Keratinocyte (primary cell): Measurements from ENCODE around the gene PPP2R5E. TPM values are rescaled to one million over a fixed set of nuclear protein-coding genes. Genes with fewer than 3 reads are reported as not detected.

ENCODE experiments used
- DNase-seq: peaks from one replicate; pipeline ENCODE4 v3.0.0-alpha.2; 2011; ENCODE audit warnings: low read depth, missing footprints, low spot score
- FAIRE-seq: peaks from 2 replicates; lab custom pipeline; 2011; peaks lifted over from hg19 to GRCh38; lab: Jason Lieb, UNC
- H2AFZ ChIP-seq: 2 replicates; pipeline ENCODE4 v1.6.0; 2012; ENCODE audit warnings: low read length, control low read depth, inconsistent platforms; ENCODE audit not compliant: control insufficient read depth
- H3K27ac ChIP-seq: 2 replicates; pipeline ENCODE4 v1.5.1; 2011; ENCODE audit warnings: low read length; ENCODE audit not compliant: control insufficient read depth, insufficient read depth
- H3K27me3 ChIP-seq: 3 replicates; pipeline ENCODE4 v1.6.0; 2011; ENCODE audit warnings: low read length; ENCODE audit not compliant: control insufficient read depth, insufficient read depth; ENCODE audit errors: extremely low read depth
- H3K36me3 ChIP-seq, 2 experiments: 2 replicates in 1 of 2; 3 replicates in 1 of 2; pipeline ENCODE4 v1.5.1; 2011; ENCODE audit warnings: low read length in 2 of 2, mild to moderate bottlenecking in 1 of 2; ENCODE audit not compliant: control insufficient read depth in 2 of 2, insufficient read depth in 2 of 2; ENCODE audit errors: extremely low read depth in 1 of 2
- H3K4me1 ChIP-seq: 3 replicates; pipeline ENCODE4 v1.5.1; 2011; ENCODE audit warnings: low read length; ENCODE audit not compliant: control insufficient read depth, insufficient read depth; ENCODE audit errors: extremely low read depth
- H3K4me2 ChIP-seq: 3 replicates; pipeline ENCODE4 v1.6.0; 2011; ENCODE audit warnings: low read depth, low read length; ENCODE audit not compliant: control insufficient read depth, insufficient read depth; ENCODE audit errors: extremely low read depth
- H3K4me3 ChIP-seq, 3 experiments: fragments of 200-600 bp in 1 of 3; sonication (generic) in 1 of 3; 2 replicates in 2 of 3; 3 replicates in 1 of 3; pipeline ENCODE4 v1.5.1; 2011 to 2016; ENCODE audit warnings: low read length in 3 of 3, mild to moderate bottlenecking in 3 of 3, control low read depth in 2 of 3, inconsistent platforms in 1 of 3, low read depth in 1 of 3, mixed read lengths in 1 of 3, mixed run types in 1 of 3, moderate library complexity in 1 of 3; ENCODE audit not compliant: control insufficient read depth in 2 of 3, insufficient read depth in 2 of 3; ENCODE audit errors: extremely low read depth in 1 of 3
- H3K79me2 ChIP-seq: 2 replicates; pipeline ENCODE4 v1.6.0; 2012; ENCODE audit warnings: low read length; ENCODE audit not compliant: control insufficient read depth, insufficient read depth
- H3K9ac ChIP-seq: 3 replicates; pipeline ENCODE4 v1.6.0; 2011; ENCODE audit warnings: low read length; ENCODE audit not compliant: control insufficient read depth, insufficient read depth; ENCODE audit errors: extremely low read depth
- H3K9me1 ChIP-seq: 3 replicates; pipeline ENCODE4 v1.6.0; 2011; ENCODE audit warnings: low read length; ENCODE audit not compliant: control insufficient read depth, insufficient read depth; ENCODE audit errors: extremely low read depth
- H3K9me3 ChIP-seq: 2 replicates; pipeline ENCODE4 v1.5.1; 2012; ENCODE audit warnings: low read depth, low read length; ENCODE audit not compliant: control insufficient read depth
- H4K20me1 ChIP-seq: 3 replicates; pipeline ENCODE4 v1.6.0; 2011; ENCODE audit warnings: low read length; ENCODE audit not compliant: control insufficient read depth, insufficient read depth; ENCODE audit errors: extremely low read depth
- CTCF ChIP-seq, 3 experiments: IDR thresholded peaks in 1 of 3; conservative IDR thresholded peaks in 1 of 3; optimal IDR thresholded peaks in 1 of 3; 2 replicates in 2 of 3; 3 replicates in 1 of 3; pipeline versions ENCODE3 to v1.5.1; 2011; ENCODE audit warnings: low read length in 3 of 3, mild to moderate bottlenecking in 3 of 3, moderate library complexity in 2 of 3, control low read depth in 1 of 3, inconsistent platforms in 1 of 3; ENCODE audit not compliant: insufficient read depth in 2 of 3; ENCODE audit errors: extremely low read depth in 1 of 3
- EZH2 ChIP-seq: IDR thresholded peaks from one replicate; pipeline ENCODE4 v1.6.1; 2012; ENCODE audit warnings: inconsistent platforms, mild to moderate bottlenecking, low read length, moderate library complexity
- dilution Hi-C: fragments of 300-500 bp; cut with MboI; formaldehyde crosslinking; loops from one replicate; pipeline ENCODE4 v1.7.0; 2020; ENCODE audit warnings: low sequenced_read_pairs; ENCODE audit not compliant: extremely low pct_ligation_motif_present
- polyA plus RNA-seq, 5 experiments: library from polyadenylated mRNA; depleted of rRNA in 3 of 5; stranded (reverse) in 3 of 5; stranded (forward) in 1 of 5; unstranded in 1 of 5; fragments of >200 nt; gene quantifications; 1 replicate in 1 of 5; 2 replicates in 3 of 5; 3 replicates in 1 of 5; pipeline versions ENCODE4 v1.2.1 to v1.2.3, GENCODE V29; 2011 to 2012; ENCODE audit warnings: missing spikeins in 2 of 5, low read depth in 1 of 5, low replicate concordance in 1 of 5

The PPP2R5E gene
- polyA plus RNA-seq, 1 donor (not counting 4 experiments of a cell fraction or from before 2014, with no cell fraction given), result 22.7 TPM

GRCh38 chr14:63483315-63483714, 59.9 kb downstream of the PPP2R5E start:
- H3K27me3 ChIP-seq, result no peaks in the 10 kb centered on the region
- H3K36me3 ChIP-seq, result peaks cover 0 to 3% of the 10 kb centered on the region in 2 experiments
- DNase-seq, result no peak
- H3K9me1 ChIP-seq, result no peaks in the 10 kb centered on the region
- no peak overlapping the region for H3K4me3 ChIP-seq
- FAIRE-seq, result no peak
- H3K9me3 ChIP-seq, result no peaks in the 10 kb centered on the region
- dilution Hi-C loops, result no loop called here
- no peak overlapping the region for H3K9ac ChIP-seq
- peaks cover 70% of the 10 kb centered on the region for H3K79me2 ChIP-seq
- H4K20me1 ChIP-seq, result no peaks in the 10 kb centered on the region
- peaks cover 6% of the 10 kb centered on the region for H3K4me1 ChIP-seq
- H2AFZ ChIP-seq, result no peak overlapping the region
- H3K27ac ChIP-seq, result no peak overlapping the region
- H3K4me2 ChIP-seq, result no peak overlapping the region
- TF ChIP-seq CTCF (optimal IDR thresholded peaks at IDR 0.05 in 1 of 3, IDR thresholded peaks at IDR 0.05 in 1 of 3, conservative IDR thresholded peaks at IDR 0.05 in 1 of 3; ENCODE audit: extremely low read depth in 1 of 3, insufficient read depth in 2 of 3, low read length in 3 of 3) (no peak), EZH2 (no peak)

- no peak for DNase-seq
- Histone ChIP-seq H4K20me1 (no peaks in the 10 kb centered on the region), H3K4me2 (no peak overlapping the region), H3K27ac (no peak overlapping the region), H3K4me3 (no peak overlapping the region), H3K9me3 (no peaks in the 10 kb centered on the region), H3K36me3 (peaks cover 0 to 3% of the 10 kb centered on the region in 2 experiments), H3K27me3 (no peaks in the 10 kb centered on the region), H3K9ac (no peak overlapping the region), H3K4me1 (peaks cover 6% of the 10 kb centered on the region), H3K79me2 (peaks cover 54% of the 10 kb centered on the region), H2AFZ (no peak overlapping the region), H3K9me1 (no peaks in the 10 kb centered on the region)
- no peak for TF ChIP-seq EZH2
- no peak for TF ChIP-seq CTCF (optimal IDR thresholded peaks at IDR 0.05 in 1 of 3, IDR thresholded peaks at IDR 0.05 in 1 of 3, conservative IDR thresholded peaks at IDR 0.05 in 1 of 3; ENCODE audit: extremely low read depth in 1 of 3, insufficient read depth in 2 of 3, low read length in 3 of 3)
- no peak for FAIRE-seq
- dilution Hi-C loops, result no loop called here
Observed at GRCh38 chr14:63480599-63480998, 62.6 kb downstream of the PPP2R5E start.
